ENCODE measurements around the gene XRCC5. TPM values are rescaled to one million over a fixed set of nuclear protein-coding genes. Genes with fewer than 3 reads are reported as not detected.

Gene XRCC5
- total RNA-seq, 1 donor from 2014 or later = 113 TPM

- intact Hi-C loops (cut with DNase I) = no loop called here
- no peak for DNase-seq (ENCODE audit: missing footprints)
- ATAC-seq = no peak
These were observed 102.5 kb downstream of the XRCC5 start for GRCh38 chr2:216211614-216212145.

- ATAC-seq (no peak), DNase-seq (ENCODE audit: missing footprints) (no peak)
- intact Hi-C loops (cut with DNase I) = no loop called here
These were observed 105.6 kb downstream of the XRCC5 start for GRCh38 chr2:216214768-216215167.

- no peak for DNase-seq (ENCODE audit: missing footprints)
- intact Hi-C loops (cut with DNase I) = no loop called here
- ATAC-seq = no peak
These were observed 106.7 kb downstream of the XRCC5 start for GRCh38 chr2:216215658-216216390.

GRCh38 chr2:216216951-216217903, 108.1 kb downstream of the XRCC5 start:
- DNase-seq (ENCODE audit: missing footprints) (no peak), ATAC-seq (no peak)
- intact Hi-C loops (cut with DNase I) = no loop called here

DNA sequence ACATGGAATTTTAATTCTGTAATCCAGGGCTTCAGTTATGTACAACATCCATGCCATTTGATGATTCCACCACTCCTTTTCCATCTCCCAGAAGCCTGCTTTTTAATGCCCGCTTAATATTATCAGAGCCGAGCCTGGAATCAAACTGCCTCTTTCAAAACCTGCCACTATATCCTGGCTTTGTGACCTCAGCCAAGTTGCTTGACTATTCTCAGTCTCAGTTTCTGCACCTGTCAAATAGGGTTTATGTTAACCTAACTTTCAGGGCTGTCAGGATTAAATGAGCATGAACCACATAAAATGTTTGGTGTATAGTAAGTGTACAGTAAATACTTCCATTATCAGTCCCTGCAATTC, 108.7 kb downstream of the XRCC5 start:
- no peak for DNase-seq (ENCODE audit: missing footprints)
- intact Hi-C loops (cut with DNase I) = no loop called here
- ATAC-seq = no peak

GRCh38 chr2:216219861-216220260, 110.7 kb downstream of the XRCC5 start:
- ATAC-seq (no peak), DNase-seq (ENCODE audit: missing footprints) (no peak)
- intact Hi-C loops (cut with DNase I) = no loop called here

GRCh38 chr2:216220976-216221375, 111.8 kb downstream of the XRCC5 start:
- no peak for ATAC-seq
- no peak for DNase-seq (ENCODE audit: missing footprints)
- intact Hi-C loops (cut with DNase I) = no loop called here

DNA sequence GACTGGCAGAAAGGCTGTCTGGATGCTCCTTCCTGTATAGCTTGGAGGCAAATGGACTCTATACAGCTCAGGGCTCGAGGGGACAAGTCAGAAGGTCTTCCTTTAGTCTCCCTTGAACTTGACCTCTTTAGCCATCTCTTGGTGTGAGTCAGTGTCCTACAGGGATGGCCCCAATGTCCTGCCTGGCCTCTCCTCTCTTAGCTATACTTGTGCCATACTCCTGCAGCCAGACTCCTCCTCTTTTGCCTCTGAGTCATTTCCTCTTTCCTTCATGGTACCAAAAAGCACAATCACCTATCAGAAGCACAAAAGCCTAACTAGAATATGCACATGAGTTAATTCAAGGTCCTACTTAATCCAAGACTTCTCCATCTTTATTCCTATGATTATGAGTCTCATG, 112.7 kb downstream of the XRCC5 start:
- ATAC-seq = no peak
- intact Hi-C loops (cut with DNase I) = no loop called here
- no peak for DNase-seq (ENCODE audit: missing footprints)

GRCh38 chr2:216222650-216223352, 113.7 kb downstream of the XRCC5 start:
- ATAC-seq (no peak), DNase-seq (ENCODE audit: missing footprints) (no peak)
- intact Hi-C loops (cut with DNase I) = no loop called here

DNA sequence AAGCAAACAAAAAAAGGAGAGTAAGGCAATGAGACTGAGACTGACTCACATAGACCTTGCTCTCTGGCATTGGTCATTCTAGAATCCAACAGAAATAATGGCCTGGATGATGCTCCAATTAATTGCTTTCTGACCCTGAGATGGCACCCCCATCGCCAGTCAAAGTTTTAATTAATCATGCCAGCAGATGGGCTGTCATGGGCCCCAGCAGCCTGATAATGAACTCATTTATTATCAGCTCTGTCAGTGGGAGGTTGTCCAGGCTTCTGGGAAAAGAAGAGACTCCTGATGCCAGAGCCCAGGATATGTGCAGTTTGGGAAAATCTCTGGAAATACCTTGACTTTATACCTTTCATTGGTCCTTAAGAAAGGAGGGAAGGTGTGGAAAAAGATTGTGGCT, 115.2 kb downstream of the XRCC5 start:
- ATAC-seq = no peak
- intact Hi-C loops (cut with DNase I) = no loop called here
- DNase-seq (ENCODE audit: missing footprints) = no peak

- intact Hi-C loops (cut with DNase I) = no loop called here
- ATAC-seq = no peak
- no peak for DNase-seq (ENCODE audit: missing footprints)
These were observed 120.2 kb downstream of the XRCC5 start for GRCh38 chr2:216229277-216229914.

DNA sequence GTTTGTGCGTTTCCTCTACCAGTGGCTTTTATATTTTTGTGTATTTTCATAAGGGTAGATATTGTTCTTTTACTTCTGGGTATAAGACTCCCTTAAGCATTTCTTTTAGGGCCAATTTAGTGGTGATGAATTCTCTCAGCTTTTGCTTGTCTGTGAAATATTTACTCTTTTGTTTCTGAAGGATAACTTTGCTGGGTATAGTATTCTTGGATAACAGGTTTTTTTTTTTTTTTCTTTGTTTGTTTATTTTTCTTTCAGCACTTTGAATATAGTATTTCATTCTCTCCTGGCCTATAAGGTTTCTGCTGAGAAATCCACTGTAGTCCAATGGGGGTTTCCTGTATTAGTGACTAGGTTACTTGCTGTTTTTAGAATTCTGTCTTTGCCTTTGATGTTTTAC, 122.7 kb downstream of the XRCC5 start:
- ATAC-seq = no peak
- DNase-seq (ENCODE audit: missing footprints) = no peak
- intact Hi-C loops (cut with DNase I) = no loop called here

GRCh38 chr2:216232721-216233120, 123.6 kb downstream of the XRCC5 start:
- DNase-seq (ENCODE audit: missing footprints) = no peak
- no peak for ATAC-seq
- intact Hi-C loops (cut with DNase I) = no loop called here

DNA sequence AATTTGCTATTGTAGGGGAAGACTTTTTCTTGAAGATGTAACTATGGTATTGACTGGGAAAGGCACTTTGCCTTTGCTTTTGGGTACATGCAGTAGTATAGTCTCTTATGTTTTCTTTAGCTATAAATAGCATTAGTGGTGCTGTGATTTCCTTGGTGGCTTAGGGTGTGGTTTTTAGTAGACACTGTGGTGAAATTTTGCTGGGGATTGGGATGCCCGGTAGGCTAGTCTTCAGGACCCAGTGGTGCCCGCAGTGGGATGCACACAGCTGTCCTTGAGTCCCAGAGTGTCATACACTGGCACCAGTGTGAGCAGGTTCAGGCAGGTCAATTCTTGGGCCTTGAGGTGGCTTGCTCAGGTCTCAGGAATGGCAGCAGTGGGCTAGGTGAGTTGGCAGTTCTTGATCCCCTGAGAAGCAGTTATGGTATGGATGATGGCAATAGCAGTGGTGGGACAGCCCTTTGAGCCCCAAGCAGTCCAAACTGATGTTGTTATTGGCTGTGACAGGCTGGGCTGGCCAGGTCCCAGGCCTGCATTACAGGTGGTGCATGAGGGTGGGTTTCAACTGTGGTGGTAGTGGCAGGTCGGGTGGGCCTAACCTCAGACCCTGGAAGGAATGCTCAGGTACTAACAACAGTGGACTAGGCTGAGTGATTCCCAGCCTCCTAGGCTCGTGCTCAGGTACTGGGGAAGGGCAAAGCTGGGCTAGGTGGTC, 124.3 kb downstream of the XRCC5 start:
- intact Hi-C loops (cut with DNase I) = no loop called here
- no peak for ATAC-seq
- DNase-seq (ENCODE audit: missing footprints) = no peak

GRCh38 chr2:216234106-216234505, 125.0 kb downstream of the XRCC5 start:
- ATAC-seq = no peak
- no peak for DNase-seq (ENCODE audit: missing footprints)
- intact Hi-C loops (cut with DNase I) = no loop called here

DNA sequence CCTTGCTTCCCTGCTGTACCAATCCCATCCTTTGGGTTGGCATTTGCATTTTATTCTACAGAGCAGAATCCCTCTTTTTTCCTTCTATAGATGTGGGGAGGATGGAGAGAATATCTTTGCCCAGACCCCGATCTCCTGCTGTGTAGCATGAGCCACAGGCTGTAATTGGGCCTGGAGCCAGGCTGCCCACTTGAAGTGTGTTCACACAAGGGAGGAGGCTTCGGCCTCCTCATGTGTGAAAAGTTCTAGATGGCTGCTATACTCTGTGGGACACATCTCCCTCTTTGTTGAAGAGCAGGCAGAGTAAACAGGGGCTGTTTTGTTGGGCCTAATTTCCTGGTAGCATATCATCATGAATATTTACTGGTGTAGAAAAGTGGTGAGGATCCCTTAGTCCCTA, 126.3 kb downstream of the XRCC5 start:
- no peak for ATAC-seq

GRCh38 chr2:216235896-216236295, 126.7 kb downstream of the XRCC5 start:
- intact Hi-C loops (cut with DNase I) = no loop called here
- no peak for ATAC-seq

More for the DNA sequence above, 126.3 kb downstream of the XRCC5 start:
- no peak for DNase-seq (ENCODE audit: missing footprints)
- intact Hi-C loops (cut with DNase I) = no loop called here

DNA sequence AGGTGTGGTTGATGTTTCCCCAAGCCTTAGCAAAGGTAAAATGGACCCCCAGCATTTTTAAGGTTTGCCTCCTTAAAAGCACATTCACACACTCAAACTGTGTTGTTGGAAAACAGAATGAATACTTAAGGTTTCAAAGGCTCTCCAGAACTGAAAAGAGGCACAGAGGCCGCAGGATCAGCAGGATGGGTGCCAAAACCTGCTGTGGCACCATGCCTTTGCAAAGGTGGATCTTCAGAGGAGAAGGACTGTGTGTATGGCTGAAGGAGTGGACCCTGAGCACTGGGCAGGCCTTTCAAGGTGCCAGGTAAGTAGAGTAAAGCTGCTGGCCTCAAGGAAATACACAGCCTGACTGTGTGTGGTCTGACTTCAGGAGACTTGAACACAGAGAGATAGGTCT, 127.3 kb downstream of the XRCC5 start:
- DNase-seq (ENCODE audit: missing footprints) (no peak), ATAC-seq (no peak)
- intact Hi-C loops (cut with DNase I) = no loop called here

More at GRCh38 chr2:216235896-216236295, 126.7 kb downstream of the XRCC5 start:
- DNase-seq (ENCODE audit: missing footprints) = no peak
